ENCODE measurements around the gene GALNT17.

Gene GALNT17

DNA sequence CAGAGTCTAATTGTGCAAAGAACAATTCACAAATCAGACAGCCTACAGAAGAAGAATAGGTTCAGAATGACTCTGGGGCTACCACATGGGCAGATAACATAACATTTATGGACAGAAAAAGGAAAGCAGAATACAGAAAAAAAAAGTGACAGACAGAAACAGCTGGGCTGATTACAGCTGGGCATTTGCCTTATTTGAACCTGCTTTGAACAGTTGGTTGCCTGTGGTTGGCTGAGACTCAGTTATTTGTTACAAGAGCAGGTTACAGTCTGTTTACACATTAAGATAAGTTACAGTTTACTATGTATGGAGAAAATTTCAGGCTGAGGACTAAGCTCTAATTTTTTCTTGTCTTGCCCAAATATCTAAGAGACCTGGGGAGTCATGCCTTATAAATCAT is 327.2 kb downstream of the GALNT17 start:
- no peak overlapping the region for H3K27ac Mint-ChIP-seq
- no peaks in the 10 kb centered on the region for H3K36me3 Mint-ChIP-seq (ENCODE audit: low read depth)
- H3K27me3 Mint-ChIP-seq: no peaks in the 10 kb centered on the region
- no peak overlapping the region for H3K4me3 Mint-ChIP-seq
- peaks cover 20% of the 10 kb centered on the region for H3K9me3 Mint-ChIP-seq
- ATAC-seq: no peak
- H3K4me1 Mint-ChIP-seq: no peaks in the 10 kb centered on the region
- DNase-seq: no peak

DNA sequence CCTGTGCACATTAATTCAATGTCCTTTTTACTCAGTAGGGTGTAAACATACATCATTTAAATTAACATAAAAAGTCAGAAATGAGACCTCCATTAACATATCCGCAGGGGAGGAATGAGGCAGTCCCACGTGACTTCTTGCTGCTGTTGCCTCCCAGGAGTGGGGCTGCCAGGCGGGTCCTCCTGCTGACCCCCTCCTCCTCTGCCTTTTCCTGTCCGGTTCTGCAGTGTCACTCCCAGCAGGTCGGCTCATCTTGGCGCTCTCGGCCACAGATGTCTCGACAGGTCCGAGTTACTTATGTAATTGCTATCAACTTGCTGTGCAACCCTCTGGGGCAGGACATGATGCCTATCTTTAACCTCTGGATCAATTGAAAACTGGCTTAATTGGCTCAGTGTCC is 329.6 kb downstream of the GALNT17 start:
- H3K27ac Mint-ChIP-seq: no peak overlapping the region
- H3K4me3 Mint-ChIP-seq: no peak overlapping the region
- no peak for DNase-seq
- H3K27me3 Mint-ChIP-seq: no peaks in the 10 kb centered on the region
- H3K36me3 Mint-ChIP-seq (ENCODE audit: low read depth): no peaks in the 10 kb centered on the region
- no peak for ATAC-seq
- peaks cover 21% of the 10 kb centered on the region for H3K9me3 Mint-ChIP-seq
- H3K4me1 Mint-ChIP-seq: no peaks in the 10 kb centered on the region

DNA sequence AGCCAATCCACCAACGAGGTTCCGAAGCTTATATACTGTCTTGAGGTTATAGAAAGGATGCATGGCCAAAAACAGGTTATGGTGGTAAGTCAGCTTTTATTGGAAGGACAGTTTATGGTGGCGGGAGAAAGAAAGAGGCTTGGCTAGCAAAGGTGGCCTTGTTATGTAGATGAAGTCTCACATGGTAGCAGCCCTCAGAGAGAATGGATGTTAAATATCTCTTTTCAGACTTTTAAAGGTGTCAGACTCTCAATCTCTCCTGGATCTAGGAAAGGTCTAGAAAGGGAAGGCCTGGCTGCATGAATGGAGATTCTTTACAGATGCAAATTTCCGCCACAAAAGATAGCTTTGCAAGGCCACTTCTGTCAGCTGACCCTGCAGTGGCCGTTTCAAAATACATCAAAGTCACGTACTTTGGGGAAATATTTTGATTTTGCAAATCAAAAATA is 333.8 kb downstream of the GALNT17 start:
- DNase-seq (no peak), ATAC-seq (no peak)
- Mint-ChIP-seq H3K36me3 (ENCODE audit: low read depth) (no peaks in the 10 kb centered on the region), H3K27ac (no peak overlapping the region), H3K4me1 (no peaks in the 10 kb centered on the region), H3K27me3 (no peaks in the 10 kb centered on the region), H3K4me3 (no peak overlapping the region), H3K9me3 (peaks cover 39% of the 10 kb centered on the region)

DNA sequence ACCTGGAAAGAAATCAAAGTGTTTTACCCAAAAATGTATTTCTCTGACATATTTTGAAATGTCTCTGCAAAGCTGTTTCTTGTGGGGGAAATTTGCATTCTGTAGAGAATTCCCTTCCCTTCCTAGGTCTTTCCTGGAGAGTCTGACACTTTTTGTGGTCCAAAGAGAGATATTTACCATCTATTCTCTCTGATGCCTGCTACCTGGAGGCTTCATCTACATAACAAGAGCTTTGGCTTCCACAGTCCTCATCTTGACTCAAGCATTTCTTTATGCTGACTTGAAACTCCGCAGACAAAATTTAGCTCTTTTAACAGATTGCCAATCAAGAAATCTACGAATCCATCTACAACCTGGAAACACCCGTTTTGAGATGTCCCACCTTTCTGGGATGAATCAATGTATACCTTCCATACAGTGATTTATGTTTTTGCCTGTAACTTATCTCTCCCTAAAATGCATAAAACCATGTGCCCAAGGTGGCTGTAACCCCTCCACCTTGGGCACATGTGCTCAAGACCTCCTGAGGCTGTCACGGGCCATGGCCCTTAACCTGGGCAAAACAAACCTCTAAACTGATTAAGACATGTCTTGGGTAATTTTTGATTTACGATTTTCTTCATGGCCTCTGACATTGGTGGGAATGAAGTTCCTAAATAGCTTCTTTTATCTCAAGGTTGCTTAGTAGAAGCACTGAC is 334.7 kb downstream of the GALNT17 start:
- H3K4me1 Mint-ChIP-seq: no peaks in the 10 kb centered on the region
- no peak overlapping the region for H3K27ac Mint-ChIP-seq
- H3K27me3 Mint-ChIP-seq: no peaks in the 10 kb centered on the region
- peaks cover 31% of the 10 kb centered on the region for H3K9me3 Mint-ChIP-seq
- H3K4me3 Mint-ChIP-seq: no peak overlapping the region
- DNase-seq: no peak
- ATAC-seq: no peak
- no peaks in the 10 kb centered on the region for H3K36me3 Mint-ChIP-seq (ENCODE audit: low read depth)

DNA sequence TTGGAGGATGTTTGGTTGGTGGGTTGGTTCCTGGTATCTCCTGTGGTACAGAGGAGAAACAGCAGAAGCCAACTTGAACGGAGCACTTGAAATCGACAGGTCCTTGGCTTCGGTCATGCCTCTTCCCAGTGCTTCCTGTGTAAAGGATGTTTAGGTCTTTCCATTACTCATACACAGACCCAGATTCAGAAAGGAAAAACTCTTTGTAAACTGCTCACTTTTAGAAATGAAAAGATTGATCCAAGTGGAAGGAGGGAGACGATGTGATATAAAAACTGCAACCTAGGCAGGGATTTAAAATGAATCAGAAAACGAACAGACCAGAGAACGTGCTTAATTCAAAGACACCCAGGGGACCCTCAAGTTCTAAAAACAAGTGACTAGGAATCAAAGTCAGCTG is 338.4 kb downstream of the GALNT17 start:
- H3K27ac Mint-ChIP-seq: no peak overlapping the region
- H3K4me1 Mint-ChIP-seq: no peaks in the 10 kb centered on the region
- H3K9me3 Mint-ChIP-seq: peaks cover 30% of the 10 kb centered on the region
- no peaks in the 10 kb centered on the region for H3K27me3 Mint-ChIP-seq
- DNase-seq: no peak
- H3K4me3 Mint-ChIP-seq: no peak overlapping the region
- no peaks in the 10 kb centered on the region for H3K36me3 Mint-ChIP-seq (ENCODE audit: low read depth)
- no peak for ATAC-seq

DNA sequence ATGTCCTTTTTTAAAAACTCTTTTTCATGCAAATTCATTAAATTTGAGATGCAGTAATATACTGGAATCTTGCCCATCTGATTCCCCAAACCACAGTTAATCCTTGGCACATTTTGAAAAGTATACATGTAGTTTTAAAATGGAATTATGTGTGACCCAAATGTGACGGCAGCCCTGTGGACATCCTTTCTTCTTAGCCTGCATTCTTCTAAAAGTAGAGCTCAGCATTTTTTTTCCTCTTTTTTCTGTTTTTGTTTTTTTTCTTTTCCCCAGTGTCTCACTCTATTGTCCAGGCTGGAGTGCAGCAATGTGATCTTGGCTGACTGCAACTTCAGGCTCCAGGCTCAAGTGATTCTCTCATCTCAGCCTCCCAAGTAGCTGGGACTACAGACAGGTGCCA is 338.9 kb downstream of the GALNT17 start:
- ATAC-seq: no peak

DNA sequence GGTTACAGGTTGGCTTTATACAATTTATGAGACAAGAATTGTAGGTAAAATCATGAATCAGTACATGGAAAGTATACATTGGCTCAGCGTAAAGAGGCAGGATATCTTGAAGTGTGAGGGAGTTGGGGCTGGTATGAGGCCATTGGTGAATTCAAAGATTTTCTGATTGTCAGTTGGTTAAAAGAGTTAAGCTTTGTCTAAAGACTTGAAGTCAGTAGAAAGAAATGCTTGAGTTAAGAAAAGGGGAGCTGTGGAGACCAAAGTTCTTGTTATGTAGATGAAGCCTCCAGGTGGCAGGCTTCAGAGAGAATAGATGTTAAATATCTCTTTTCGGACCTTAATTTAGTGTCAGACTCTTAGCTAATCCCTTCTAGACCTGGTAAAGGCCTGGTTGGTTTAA is 341.0 kb downstream of the GALNT17 start:
- no peak for ATAC-seq
- H3K27ac Mint-ChIP-seq: no peak overlapping the region
- no peak overlapping the region for H3K4me3 Mint-ChIP-seq
- no peak for DNase-seq
- peaks cover 18% of the 10 kb centered on the region for H3K9me3 Mint-ChIP-seq
- H3K36me3 Mint-ChIP-seq (ENCODE audit: low read depth): no peaks in the 10 kb centered on the region
- no peaks in the 10 kb centered on the region for H3K27me3 Mint-ChIP-seq
- no peaks in the 10 kb centered on the region for H3K4me1 Mint-ChIP-seq

More for the DNA sequence above, 338.9 kb downstream of the GALNT17 start:
- Mint-ChIP-seq H3K36me3 (ENCODE audit: low read depth) (no peaks in the 10 kb centered on the region), H3K27me3 (no peaks in the 10 kb centered on the region), H3K4me1 (no peaks in the 10 kb centered on the region), H3K27ac (no peak overlapping the region), H3K9me3 (peaks cover 26% of the 10 kb centered on the region), H3K4me3 (no peak overlapping the region)
- no peak for DNase-seq

DNA sequence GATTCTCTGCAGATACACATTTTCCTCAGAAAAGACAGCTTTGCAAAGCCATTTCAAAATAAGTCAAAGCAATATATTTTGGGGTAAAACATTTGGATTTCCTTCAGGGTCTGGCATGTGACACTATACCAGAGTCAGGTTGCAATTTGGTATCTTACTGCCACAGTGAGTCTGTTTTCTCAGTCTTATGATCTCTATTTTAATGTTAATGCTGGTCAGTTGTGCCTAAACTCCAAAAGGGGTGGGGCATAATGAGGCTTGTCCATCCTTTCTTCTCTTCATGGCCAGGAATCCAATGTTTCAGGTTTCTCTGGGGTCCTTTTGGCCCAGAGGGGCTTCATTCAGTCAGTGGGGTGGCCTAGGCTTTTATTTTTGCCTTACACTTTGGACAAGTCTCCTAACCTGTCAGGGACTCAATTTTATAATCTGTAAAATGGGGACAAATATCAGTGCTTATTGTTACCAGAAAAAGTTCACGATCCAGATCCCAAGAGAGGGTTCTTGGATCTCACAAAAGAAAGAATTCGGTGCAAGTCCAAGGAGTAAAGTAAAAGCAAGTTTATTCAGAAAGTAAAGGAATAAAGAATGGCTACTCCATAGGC is 341.5 kb downstream of the GALNT17 start:
- H3K36me3 Mint-ChIP-seq (ENCODE audit: low read depth): no peaks in the 10 kb centered on the region
- H3K27me3 Mint-ChIP-seq: no peaks in the 10 kb centered on the region
- no peak for DNase-seq
- no peaks in the 10 kb centered on the region for H3K4me1 Mint-ChIP-seq
- H3K27ac Mint-ChIP-seq: no peak overlapping the region
- no peak for ATAC-seq
- peaks cover 18% of the 10 kb centered on the region for H3K9me3 Mint-ChIP-seq
- H3K4me3 Mint-ChIP-seq: no peak overlapping the region

DNA sequence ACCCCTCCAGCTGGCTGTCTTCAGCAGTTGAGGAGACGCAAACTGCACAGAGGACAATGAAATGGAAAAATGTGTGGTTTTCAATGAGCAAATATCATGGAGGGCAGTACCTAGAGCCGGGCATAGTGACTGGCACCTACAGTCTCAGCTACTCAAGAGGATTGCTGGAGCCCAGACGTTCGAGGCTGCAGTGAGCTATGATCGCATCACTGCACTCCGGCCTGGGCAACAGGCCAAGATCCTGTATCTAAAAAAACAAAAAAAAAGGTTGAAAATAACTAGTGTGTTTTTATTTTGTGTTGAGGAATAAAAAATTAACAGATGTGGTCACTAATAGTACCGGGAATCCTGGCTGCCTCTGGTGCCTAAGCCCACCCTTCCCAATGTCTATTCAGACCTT is 345.5 kb downstream of the GALNT17 start:
- Mint-ChIP-seq H3K4me1 (no peaks in the 10 kb centered on the region), H3K4me3 (no peak overlapping the region), H3K9me3 (peaks cover 5% of the 10 kb centered on the region), H3K27ac (no peak overlapping the region), H3K36me3 (ENCODE audit: low read depth) (no peaks in the 10 kb centered on the region), H3K27me3 (no peaks in the 10 kb centered on the region)
- no peak for ATAC-seq
- no peak for DNase-seq

DNA sequence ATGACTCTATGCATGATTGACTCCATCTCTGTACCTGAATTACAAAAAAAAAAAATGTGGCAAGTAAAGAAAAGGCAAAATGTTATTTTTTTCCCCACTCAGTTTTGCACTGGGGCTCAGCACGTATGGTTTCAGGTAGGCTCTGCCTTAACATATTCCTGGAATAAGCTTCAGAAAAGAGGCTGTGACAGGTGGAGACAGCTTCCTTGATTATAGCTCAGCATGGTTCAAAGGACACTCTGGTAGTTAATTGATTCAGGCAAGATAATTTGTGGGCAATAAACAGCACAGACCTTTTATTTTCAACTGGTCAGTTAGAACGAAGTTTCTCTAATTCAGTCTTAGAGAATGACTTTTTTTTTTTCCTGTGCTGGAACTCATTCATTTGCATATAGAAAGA is 347.3 kb downstream of the GALNT17 start:
- Mint-ChIP-seq H3K27ac (no peak overlapping the region), H3K4me1 (no peaks in the 10 kb centered on the region), H3K4me3 (no peak overlapping the region), H3K27me3 (no peaks in the 10 kb centered on the region), H3K9me3 (peaks cover 5% of the 10 kb centered on the region), H3K36me3 (ENCODE audit: low read depth) (no peaks in the 10 kb centered on the region)
- no peak for ATAC-seq
- DNase-seq: no peak

DNA sequence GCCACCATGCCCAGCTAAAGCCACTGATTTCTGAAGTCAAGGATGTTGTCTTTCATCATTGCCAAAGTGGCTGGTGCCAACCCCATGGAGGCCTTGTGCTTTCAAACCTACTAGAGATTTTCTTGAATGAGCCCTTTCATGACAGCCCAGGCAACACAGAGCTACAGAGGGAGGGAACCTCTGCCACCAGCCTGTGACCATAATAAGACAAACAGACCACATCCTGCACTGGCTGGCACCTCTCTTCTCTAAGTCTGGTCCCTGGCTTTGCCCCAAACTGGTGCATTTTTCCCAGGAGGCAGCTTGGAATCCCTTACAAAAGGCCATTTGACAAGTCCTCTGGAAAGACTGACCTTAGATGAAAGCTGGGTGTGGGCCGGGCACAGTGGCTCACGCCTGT is 348.8 kb downstream of the GALNT17 start:
- ATAC-seq (no peak), DNase-seq (no peak)
- H3K9me3 Mint-ChIP-seq: peaks cover 5% of the 10 kb centered on the region
- H3K4me1 Mint-ChIP-seq: no peaks in the 10 kb centered on the region
- no peak overlapping the region for H3K27ac Mint-ChIP-seq
- no peak overlapping the region for H3K4me3 Mint-ChIP-seq
- no peaks in the 10 kb centered on the region for H3K36me3 Mint-ChIP-seq (ENCODE audit: low read depth)
- no peaks in the 10 kb centered on the region for H3K27me3 Mint-ChIP-seq

DNA sequence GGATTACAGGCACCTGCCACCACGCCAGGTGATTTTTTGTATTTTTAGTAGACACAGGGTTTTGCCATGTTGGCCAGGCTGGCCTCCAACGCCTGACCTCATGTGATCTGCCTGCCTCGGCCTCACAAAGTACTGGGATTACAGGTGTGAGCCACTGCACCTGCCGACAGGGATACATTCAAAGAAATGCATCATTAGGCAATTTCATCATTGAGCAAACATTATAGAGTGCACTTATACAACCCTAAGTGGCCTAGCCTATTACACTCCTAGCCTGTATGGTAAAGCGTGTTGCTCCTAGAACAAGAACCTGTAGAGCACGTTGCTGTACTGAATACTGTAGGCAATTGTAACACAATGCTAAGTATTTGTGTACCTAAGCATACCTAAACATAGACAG is 350.3 kb downstream of the GALNT17 start:
- Mint-ChIP-seq H3K4me1 (no peaks in the 10 kb centered on the region), H3K9me3 (peaks cover 9% of the 10 kb centered on the region), H3K27me3 (no peaks in the 10 kb centered on the region), H3K27ac (no peak overlapping the region), H3K36me3 (ENCODE audit: low read depth) (no peaks in the 10 kb centered on the region), H3K4me3 (no peak overlapping the region)
- ATAC-seq (no peak), DNase-seq (no peak)

DNA sequence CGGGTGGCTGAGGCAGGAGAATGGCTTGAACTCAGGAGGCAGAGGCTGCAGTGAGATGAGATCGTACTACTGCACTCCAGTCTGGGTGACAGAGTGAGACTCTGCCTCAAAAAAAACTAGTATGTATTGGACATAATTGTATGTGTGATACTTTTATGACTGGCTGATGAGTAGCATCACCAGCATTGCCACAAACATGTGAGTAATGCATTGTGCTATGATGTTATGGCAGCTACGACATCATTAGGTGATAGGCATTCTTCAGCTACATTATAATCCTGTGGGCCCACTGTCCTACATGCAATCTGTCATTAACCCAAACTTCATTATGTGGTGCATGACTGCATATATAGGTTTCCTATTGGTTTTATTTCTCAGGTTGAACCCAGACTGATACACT is 352.4 kb downstream of the GALNT17 start:
- H3K36me3 Mint-ChIP-seq (ENCODE audit: low read depth): no peaks in the 10 kb centered on the region
- peaks cover 10% of the 10 kb centered on the region for H3K9me3 Mint-ChIP-seq
- ATAC-seq (no peak), DNase-seq (no peak)
- no peak overlapping the region for H3K4me3 Mint-ChIP-seq
- H3K4me1 Mint-ChIP-seq: no peaks in the 10 kb centered on the region
- no peaks in the 10 kb centered on the region for H3K27me3 Mint-ChIP-seq
- no peak overlapping the region for H3K27ac Mint-ChIP-seq

DNA sequence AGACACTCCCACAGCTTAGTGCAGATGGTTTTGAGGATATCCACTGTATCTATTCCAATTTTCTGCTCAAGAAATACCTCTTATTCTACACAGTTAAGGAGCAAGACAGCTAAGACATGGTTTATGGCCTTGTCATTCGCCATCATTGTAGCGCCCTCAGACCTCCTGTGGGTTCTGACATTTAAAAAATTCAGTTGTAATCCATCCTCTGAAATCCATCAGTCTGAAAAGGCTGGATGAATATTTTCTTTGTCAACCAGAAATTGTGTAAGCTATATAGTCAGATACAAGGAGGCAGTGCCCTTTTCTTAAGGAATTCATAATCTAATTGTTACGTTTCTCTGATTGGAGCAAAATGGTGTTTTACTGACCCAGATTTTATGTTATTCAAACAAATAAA is 353.6 kb downstream of the GALNT17 start:
- Mint-ChIP-seq H3K9me3 (peaks cover 10% of the 10 kb centered on the region), H3K36me3 (ENCODE audit: low read depth) (no peaks in the 10 kb centered on the region), H3K27ac (no peak overlapping the region), H3K4me1 (no peaks in the 10 kb centered on the region), H3K4me3 (no peak overlapping the region), H3K27me3 (no peaks in the 10 kb centered on the region)
- DNase-seq: no peak
- ATAC-seq: no peak

DNA sequence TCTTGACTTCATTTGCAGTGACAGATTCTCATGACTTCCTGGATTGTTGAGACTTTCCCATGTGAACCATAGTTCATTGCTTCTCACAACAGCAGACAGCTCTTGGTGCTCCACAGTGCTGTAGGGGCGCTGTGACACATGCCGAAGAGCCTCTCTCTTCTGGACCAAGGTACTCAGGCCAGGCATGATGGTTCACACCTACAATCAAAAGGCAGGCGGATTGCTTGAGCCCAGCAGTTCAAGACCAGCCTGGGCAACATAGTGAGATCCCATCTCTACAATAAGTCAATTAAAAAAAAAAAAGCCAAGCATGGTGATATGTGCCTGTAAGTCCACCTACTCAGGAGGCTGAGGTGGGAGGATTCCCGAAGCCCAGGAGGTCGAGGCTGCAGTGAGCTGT is 354.5 kb downstream of the GALNT17 start:
- Mint-ChIP-seq H3K4me3 (no peak overlapping the region), H3K9me3 (peaks cover 10% of the 10 kb centered on the region), H3K4me1 (no peaks in the 10 kb centered on the region), H3K27ac (no peak overlapping the region), H3K36me3 (ENCODE audit: low read depth) (no peaks in the 10 kb centered on the region), H3K27me3 (no peaks in the 10 kb centered on the region)
- ATAC-seq (no peak), DNase-seq (no peak)

Measured in activated naive CD8-positive, alpha-beta T cell treated with anti-CD3 and anti-CD28 coated beads, Interleukin-2, amount 50 U/mL, for 24 hours (primary cell).